ENCODE data around the gene SMIM23. TPM values are rescaled to one million over a fixed set of nuclear protein-coding genes. Genes with fewer than 3 reads are reported as not detected.

SMIM23 gene
- total RNA-seq, 4 donors from 2014 or later: not detected

DNA sequence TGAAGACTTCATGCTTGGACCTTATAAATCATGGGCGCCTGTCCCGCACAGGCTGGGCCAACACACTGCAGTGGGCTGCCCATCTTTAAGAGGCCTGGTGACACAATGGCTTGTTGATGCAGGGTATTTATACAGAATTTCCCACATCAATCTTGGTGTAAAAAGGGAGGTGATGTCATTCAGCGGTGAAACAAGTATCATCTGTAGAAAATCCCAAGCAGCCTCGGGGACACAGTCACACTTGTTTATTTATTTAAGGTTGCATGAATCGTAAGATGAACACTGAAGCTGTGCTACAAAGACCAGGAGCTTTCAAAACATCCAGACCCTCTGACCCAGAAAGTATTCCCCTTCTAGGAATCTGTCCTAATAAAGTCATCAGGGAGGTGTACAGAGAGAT lies 40.5 kb downstream of the SMIM23 start:
- no peak for DNase-seq (ENCODE audit: low spot score)
- TF ChIP-seq, protein P1, sequence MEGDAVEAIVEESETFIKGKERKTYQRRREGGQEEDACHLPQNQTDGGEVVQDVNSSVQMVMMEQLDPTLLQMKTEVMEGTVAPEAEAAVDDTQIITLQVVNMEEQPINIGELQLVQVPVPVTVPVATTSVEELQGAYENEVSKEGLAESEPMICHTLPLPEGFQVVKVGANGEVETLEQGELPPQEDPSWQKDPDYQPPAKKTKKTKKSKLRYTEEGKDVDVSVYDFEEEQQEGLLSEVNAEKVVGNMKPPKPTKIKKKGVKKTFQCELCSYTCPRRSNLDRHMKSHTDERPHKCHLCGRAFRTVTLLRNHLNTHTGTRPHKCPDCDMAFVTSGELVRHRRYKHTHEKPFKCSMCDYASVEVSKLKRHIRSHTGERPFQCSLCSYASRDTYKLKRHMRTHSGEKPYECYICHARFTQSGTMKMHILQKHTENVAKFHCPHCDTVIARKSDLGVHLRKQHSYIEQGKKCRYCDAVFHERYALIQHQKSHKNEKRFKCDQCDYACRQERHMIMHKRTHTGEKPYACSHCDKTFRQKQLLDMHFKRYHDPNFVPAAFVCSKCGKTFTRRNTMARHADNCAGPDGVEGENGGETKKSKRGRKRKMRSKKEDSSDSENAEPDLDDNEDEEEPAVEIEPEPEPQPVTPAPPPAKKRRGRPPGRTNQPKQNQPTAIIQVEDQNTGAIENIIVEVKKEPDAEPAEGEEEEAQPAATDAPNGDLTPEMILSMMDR (IDR thresholded peaks at IDR 0.05): no peak
- ATAC-seq (ENCODE audit: low FRiP score): no peak

DNA sequence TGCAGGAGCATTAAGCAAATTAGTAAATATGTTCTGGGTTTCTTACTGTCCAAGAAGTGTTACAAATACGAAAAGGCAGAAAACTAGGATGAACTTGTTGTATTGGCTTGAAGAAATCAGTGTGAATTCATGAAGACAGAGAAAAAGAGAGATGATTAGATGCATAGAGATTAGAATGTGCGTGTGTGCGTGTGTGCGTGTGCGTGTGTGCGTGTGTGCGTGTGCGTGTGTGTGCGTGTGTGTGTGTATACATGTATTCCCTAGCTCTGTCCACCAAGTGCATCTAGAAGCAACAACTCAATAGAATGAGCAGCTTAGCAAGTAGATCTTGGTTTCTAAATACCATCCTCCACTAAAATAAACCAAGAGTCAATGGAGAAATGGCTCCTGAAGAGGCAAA lies 41.5 kb downstream of the SMIM23 start:
- DNase-seq (ENCODE audit: low spot score) (no peak), ATAC-seq (ENCODE audit: low FRiP score) (no peak)
- TF ChIP-seq, protein P1 (IDR thresholded peaks at IDR 0.05): no peak

DNA sequence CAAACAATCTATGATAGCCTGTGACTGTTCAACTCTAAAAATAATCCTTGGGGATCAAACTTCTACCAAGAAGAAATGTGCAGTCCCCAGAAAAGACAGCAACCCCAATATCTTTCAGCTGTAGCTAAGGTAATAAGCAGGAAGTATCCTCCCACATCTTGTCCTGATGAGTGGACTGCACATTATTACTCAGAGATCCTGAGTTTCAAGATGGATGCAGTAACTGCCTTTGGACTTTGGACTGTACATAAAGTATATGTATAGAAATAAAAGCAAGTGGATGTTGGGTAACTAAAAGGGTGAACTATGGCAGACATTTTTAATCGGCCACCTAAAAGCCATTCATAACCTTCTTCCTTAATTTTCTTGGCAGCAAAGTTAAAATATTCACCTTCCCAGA lies 45.1 kb downstream of the SMIM23 start:
- TF ChIP-seq, protein P1 (IDR thresholded peaks at IDR 0.05): no peak

DNA sequence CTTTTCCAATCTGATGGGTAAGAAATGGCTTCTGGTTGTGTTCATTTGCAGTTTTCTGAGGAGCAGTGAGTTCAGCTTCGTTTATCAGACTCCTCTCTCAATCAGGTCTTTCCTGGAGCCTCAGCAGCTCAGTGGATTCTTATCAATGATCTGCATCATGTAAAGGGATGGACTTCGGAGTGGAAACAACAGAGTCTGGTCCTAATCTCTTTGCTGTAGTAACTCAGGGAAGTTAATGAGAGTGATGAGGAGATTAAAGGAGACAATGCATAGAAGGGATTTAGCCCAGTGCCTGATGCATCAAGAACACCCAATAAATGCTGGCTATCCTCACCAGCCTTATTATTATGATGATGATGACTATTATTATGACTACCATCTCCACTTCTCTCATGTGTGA lies 47.2 kb downstream of the SMIM23 start:
- DNase-seq (ENCODE audit: low spot score) (no peak), ATAC-seq (ENCODE audit: low FRiP score) (no peak)
- TF ChIP-seq, protein P1 (IDR thresholded peaks at IDR 0.05): no peak

More for the DNA sequence above, 45.1 kb downstream of the SMIM23 start:
- DNase-seq (ENCODE audit: low spot score) (no peak), ATAC-seq (ENCODE audit: low FRiP score) (no peak)

DNA sequence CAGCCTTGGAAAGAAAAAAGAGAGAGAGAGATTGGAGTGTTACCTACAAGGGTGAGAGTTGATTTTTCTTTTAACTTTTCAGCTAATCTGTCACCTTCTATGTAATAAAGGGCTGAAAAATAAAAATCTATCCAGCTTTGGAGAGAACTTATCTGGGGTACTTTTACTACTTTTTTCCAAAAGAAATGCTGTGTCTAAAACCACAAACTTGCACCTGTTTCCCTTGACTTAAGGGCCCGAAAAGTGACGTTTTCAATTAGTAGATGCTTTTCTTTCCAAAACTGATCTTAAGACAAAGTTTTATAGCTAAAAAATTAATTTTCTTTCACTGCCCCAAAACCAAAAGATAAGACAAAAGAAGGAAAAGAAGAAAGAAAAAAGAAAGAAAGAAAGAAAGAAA lies 48.8 kb downstream of the SMIM23 start:
- no peak for DNase-seq (ENCODE audit: low spot score)
- no peak for ATAC-seq (ENCODE audit: low FRiP score)
- TF ChIP-seq, protein P1 (IDR thresholded peaks at IDR 0.05): no peak

DNA sequence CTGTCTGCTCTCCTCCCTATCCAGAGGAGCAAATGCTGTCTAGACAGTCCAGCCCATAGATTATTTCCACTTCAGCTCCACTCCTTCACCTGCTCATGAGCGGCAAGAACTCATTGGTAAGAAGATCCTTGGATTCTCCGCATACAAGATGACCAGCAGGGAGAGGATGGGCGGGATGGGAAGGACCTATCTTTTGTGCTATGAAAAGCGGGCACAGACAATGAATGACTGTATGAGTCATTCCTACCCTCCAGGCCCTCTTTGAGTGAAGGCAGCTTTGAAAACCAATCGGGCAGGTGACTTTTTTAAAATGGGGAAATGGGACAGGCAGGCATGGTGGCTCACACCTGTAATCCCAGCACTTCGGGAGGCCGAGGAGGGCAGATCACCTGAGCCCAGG lies 49.4 kb downstream of the SMIM23 start:
- ATAC-seq (ENCODE audit: low FRiP score) (no peak), DNase-seq (ENCODE audit: low spot score) (no peak)
- TF ChIP-seq, protein P1 (IDR thresholded peaks at IDR 0.05): no peak

DNA sequence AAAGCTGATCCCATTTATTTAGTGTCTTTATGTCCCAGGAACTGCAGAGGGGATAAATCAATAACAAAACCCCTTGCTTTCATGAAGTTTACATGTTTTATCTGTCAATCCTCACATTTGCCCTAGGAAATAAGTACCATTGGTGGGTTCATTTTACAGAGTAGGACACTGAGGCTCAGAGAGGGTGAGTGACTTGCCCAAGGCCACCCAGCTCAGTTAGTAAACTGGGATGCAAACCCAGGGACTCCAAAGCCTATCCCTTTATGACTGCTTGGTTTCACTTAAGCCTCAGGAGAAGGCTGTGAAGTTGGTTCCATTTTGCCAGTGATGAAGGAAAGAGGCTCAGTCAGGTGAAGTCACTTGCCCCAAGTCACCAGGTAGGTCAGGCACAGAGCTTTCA lies 51.9 kb downstream of the SMIM23 start:
- TF ChIP-seq, protein P1 (IDR thresholded peaks at IDR 0.05): no peak
- DNase-seq (ENCODE audit: low spot score) (no peak), ATAC-seq (ENCODE audit: low FRiP score) (no peak)

All from omental fat pad (tissue), 4 donors.